Measurements from ENCODE around the gene DTX3L.
A peak's percentile ranks its signal among the peaks of the same experiment; 100 is the strongest.

The DTX3L gene

GRCh38 chr3:122586098-122586497 lies 22.0 kb downstream of the DTX3L start:
- no peak for FAIRE-seq
- TF ChIP-seq POLR2AphosphoS5 (IDR thresholded peaks at IDR 0.05; ENCODE audit: low read depth, low read length) (no peak), POLR2A (IDR thresholded peaks at IDR 0.05; ENCODE audit: low read depth, low read length) (no peak), TAF1 (IDR thresholded peaks at IDR 0.05; ENCODE audit: borderline replicate concordance, low read depth, low read length) (no peak)
- no peak for DNase-seq (ENCODE audit: insufficient read length)

GRCh38 chr3:122586773-122587485 lies 22.8 kb downstream of the DTX3L start:
- TF ChIP-seq TAF1 (IDR thresholded peaks at IDR 0.05; ENCODE audit: borderline replicate concordance, low read depth, low read length) (no peak), POLR2A (IDR thresholded peaks at IDR 0.05; ENCODE audit: low read depth, low read length) (no peak), POLR2AphosphoS5 (IDR thresholded peaks at IDR 0.05; ENCODE audit: low read depth, low read length) (no peak)
- no peak for FAIRE-seq

DNA sequence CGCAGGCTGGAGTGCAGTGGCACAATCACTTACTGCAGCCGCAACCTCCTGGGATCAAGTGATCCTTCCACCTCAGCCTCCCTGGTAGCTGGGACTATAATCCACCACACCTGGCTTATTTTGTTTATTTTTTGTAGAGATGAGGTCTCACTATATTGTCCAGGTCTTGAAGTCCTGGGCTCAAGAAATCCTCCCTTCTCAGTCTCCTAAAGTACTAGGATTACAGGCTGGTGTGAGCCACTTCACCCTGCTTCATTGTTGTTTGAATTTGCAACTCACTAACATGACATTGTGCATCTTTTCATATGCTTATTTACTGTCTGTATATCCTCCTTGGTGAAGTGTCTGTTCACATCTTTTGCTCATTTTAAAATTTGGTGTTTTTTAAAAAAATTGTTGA lies 23.4 kb downstream of the DTX3L start:
- TF ChIP-seq TAF1 (IDR thresholded peaks at IDR 0.05; ENCODE audit: borderline replicate concordance, low read depth, low read length) = no peak
- TF ChIP-seq POLR2AphosphoS5 (IDR thresholded peaks at IDR 0.05; ENCODE audit: low read depth, low read length) = no peak
- no peak for TF ChIP-seq POLR2A (IDR thresholded peaks at IDR 0.05; ENCODE audit: low read depth, low read length)
- no peak for DNase-seq (ENCODE audit: insufficient read length)
- FAIRE-seq = peak; percentile 71

More at GRCh38 chr3:122586773-122587485, 22.8 kb downstream of the DTX3L start:
- DNase-seq (ENCODE audit: insufficient read length) = no peak

GRCh38 chr3:122589297-122589696 lies 25.2 kb downstream of the DTX3L start:
- peak; percentile 61 for FAIRE-seq
- no peak for TF ChIP-seq POLR2A (IDR thresholded peaks at IDR 0.05; ENCODE audit: low read depth, low read length)
- no peak for TF ChIP-seq TAF1 (IDR thresholded peaks at IDR 0.05; ENCODE audit: borderline replicate concordance, low read depth, low read length)
- no peak for TF ChIP-seq POLR2AphosphoS5 (IDR thresholded peaks at IDR 0.05; ENCODE audit: low read depth, low read length)
- DNase-seq (ENCODE audit: insufficient read length) = no peak

GRCh38 chr3:122590610-122591009 lies 26.5 kb downstream of the DTX3L start:
- FAIRE-seq = no peak
- no peak for DNase-seq (ENCODE audit: insufficient read length)
- no peak for TF ChIP-seq TAF1 (IDR thresholded peaks at IDR 0.05; ENCODE audit: borderline replicate concordance, low read depth, low read length)
- TF ChIP-seq POLR2AphosphoS5 (IDR thresholded peaks at IDR 0.05; ENCODE audit: low read depth, low read length) = no peak
- no peak for TF ChIP-seq POLR2A (IDR thresholded peaks at IDR 0.05; ENCODE audit: low read depth, low read length)

GRCh38 chr3:122594025-122594424 lies 29.9 kb downstream of the DTX3L start:
- TF ChIP-seq POLR2AphosphoS5 (IDR thresholded peaks at IDR 0.05; ENCODE audit: low read depth, low read length) = no peak
- TF ChIP-seq TAF1 (IDR thresholded peaks at IDR 0.05; ENCODE audit: borderline replicate concordance, low read depth, low read length) = no peak
- no peak for TF ChIP-seq POLR2A (IDR thresholded peaks at IDR 0.05; ENCODE audit: low read depth, low read length)
- no peak for FAIRE-seq
- DNase-seq (ENCODE audit: insufficient read length) = no peak

- DNase-seq (ENCODE audit: insufficient read length) = no peak
- FAIRE-seq = no peak
- TF ChIP-seq POLR2A (IDR thresholded peaks at IDR 0.05; ENCODE audit: low read depth, low read length) (no peak), TAF1 (IDR thresholded peaks at IDR 0.05; ENCODE audit: borderline replicate concordance, low read depth, low read length) (no peak), POLR2AphosphoS5 (IDR thresholded peaks at IDR 0.05; ENCODE audit: low read depth, low read length) (no peak)
These were observed 34.0 kb downstream of the DTX3L start for GRCh38 chr3:122598151-122598550.

DNA sequence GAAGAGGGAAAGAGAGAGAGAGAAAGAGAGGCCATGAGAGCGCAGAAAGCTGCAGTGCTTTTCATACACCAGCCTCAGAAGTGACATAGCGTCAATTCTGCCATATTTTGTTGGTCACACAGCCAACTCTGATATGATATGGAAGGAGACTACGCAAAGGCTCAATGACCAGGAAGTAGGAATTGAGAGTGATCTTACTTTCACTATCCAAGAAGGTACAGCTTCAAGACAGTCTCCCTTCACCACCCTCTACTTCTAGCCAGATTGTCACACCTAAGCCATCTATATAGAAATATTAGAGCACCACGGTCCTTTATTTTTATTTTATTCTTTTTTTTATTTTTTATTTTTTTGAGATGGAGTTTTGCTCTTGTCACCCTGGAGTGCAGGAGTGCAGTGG lies 34.4 kb downstream of the DTX3L start:
- TF ChIP-seq POLR2AphosphoS5 (IDR thresholded peaks at IDR 0.05; ENCODE audit: low read depth, low read length) (no peak), TAF1 (IDR thresholded peaks at IDR 0.05; ENCODE audit: borderline replicate concordance, low read depth, low read length) (no peak), POLR2A (IDR thresholded peaks at IDR 0.05; ENCODE audit: low read depth, low read length) (no peak)
- DNase-seq (ENCODE audit: insufficient read length) (no peak), FAIRE-seq (no peak)

GRCh38 chr3:122602011-122602710 lies 38.0 kb downstream of the DTX3L start:
- FAIRE-seq = peak; percentile 79
- TF ChIP-seq TAF1 (IDR thresholded peaks at IDR 0.05; ENCODE audit: borderline replicate concordance, low read depth, low read length) (no peak), POLR2AphosphoS5 (IDR thresholded peaks at IDR 0.05; ENCODE audit: low read depth, low read length) (no peak), POLR2A (IDR thresholded peaks at IDR 0.05; ENCODE audit: low read depth, low read length) (no peak)
- no peak for DNase-seq (ENCODE audit: insufficient read length)

DNA sequence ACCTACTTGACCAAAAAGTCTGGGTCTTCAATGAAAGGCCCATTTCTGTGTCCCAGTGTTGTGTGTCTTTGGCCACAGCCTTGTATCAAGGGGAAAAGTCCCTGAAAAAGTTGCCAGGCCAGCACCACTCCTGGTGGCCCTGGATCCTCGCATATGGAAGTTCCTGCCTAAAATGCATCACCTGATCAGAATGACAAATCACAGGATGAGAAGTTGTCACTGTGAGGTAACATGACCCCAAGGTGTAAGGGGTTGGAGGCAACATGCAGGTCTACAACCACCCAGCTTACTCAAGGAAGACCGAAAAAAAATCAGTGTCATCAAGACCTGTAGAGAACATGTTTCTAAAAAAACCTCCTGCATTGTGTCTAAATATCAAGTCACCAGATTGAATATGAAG lies 38.9 kb downstream of the DTX3L start:
- no peak for TF ChIP-seq POLR2AphosphoS5 (IDR thresholded peaks at IDR 0.05; ENCODE audit: low read depth, low read length)
- no peak for TF ChIP-seq TAF1 (IDR thresholded peaks at IDR 0.05; ENCODE audit: borderline replicate concordance, low read depth, low read length)
- TF ChIP-seq POLR2A (IDR thresholded peaks at IDR 0.05; ENCODE audit: low read depth, low read length) = no peak
- peak; percentile 27 for FAIRE-seq

DNA sequence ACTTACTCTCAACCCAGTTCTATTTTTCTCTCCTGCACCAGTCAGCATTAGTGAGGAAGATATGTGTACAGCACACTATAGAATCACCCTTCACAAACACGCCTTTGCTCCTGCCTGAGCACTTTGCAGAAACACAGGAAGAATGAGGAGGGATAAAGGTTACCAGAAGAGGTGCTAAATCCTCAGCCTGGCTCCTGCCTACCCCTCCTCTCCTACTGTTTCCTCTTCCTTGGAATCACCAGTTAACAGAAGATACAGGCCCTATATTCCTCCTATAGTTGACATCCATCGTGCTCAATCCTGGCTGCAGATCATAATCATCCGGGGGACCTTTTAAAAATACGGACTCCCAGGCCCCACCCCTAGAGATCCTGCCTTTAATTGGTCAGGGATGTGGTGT lies 42.2 kb downstream of the DTX3L start:
- TF ChIP-seq POLR2AphosphoS5 (IDR thresholded peaks at IDR 0.05; ENCODE audit: low read depth, low read length) (no peak), POLR2A (IDR thresholded peaks at IDR 0.05; ENCODE audit: low read depth, low read length) (no peak), TAF1 (IDR thresholded peaks at IDR 0.05; ENCODE audit: borderline replicate concordance, low read depth, low read length) (no peak)
- FAIRE-seq = no peak
- DNase-seq (ENCODE audit: insufficient read length) = no peak

More for the DNA sequence above, 38.9 kb downstream of the DTX3L start:
- no peak for DNase-seq (ENCODE audit: insufficient read length)

GRCh38 chr3:122608916-122609315 lies 44.8 kb downstream of the DTX3L start:
- no peak for FAIRE-seq
- no peak for TF ChIP-seq POLR2AphosphoS5 (IDR thresholded peaks at IDR 0.05; ENCODE audit: low read depth, low read length)
- no peak for TF ChIP-seq TAF1 (IDR thresholded peaks at IDR 0.05; ENCODE audit: borderline replicate concordance, low read depth, low read length)
- TF ChIP-seq POLR2A (IDR thresholded peaks at IDR 0.05; ENCODE audit: low read depth, low read length) = no peak
- DNase-seq (ENCODE audit: insufficient read length) = no peak
